ENCODE measurements around the gene NCLN. TPM values are rescaled to one million over a fixed set of nuclear protein-coding genes. Genes with fewer than 3 reads are reported as not detected.
"Not testable (repeated sequence)": the region's sequence is repeated elsewhere in the genome, so short reads cannot be mapped to it uniquely, and the experiment has no call there.

Gene NCLN
- total RNA-seq, 1 donor from 2014 or later, result 12.2 TPM

- no peak for DNase-seq (ENCODE audit: low spot score)
- peaks cover 6% of the 10 kb centered on the region for H3K27me3 Mint-ChIP-seq (ENCODE audit: insufficient read depth, low read depth)
- no peaks in the 10 kb centered on the region for H3K9me3 ChIP-seq (ENCODE audit: low read depth)
- no peak overlapping the region for H3K4me2 ChIP-seq
- H3K4me1 ChIP-seq, result no peaks in the 10 kb centered on the region
- H3K36me3 ChIP-seq, result no peaks in the 10 kb centered on the region
- peaks cover 5% of the 10 kb centered on the region for H3K4me1 Mint-ChIP-seq
- H3K9ac ChIP-seq, result no peak overlapping the region
- H3K9me3 Mint-ChIP-seq, result no peaks in the 10 kb centered on the region
- no peaks in the 10 kb centered on the region for H3K36me3 Mint-ChIP-seq
- H2AFZ ChIP-seq (replicated peaks), result no peak overlapping the region
- no peaks in the 10 kb centered on the region for H3F3A ChIP-seq (ENCODE audit: low read depth)
- no peak overlapping the region for H3K27ac ChIP-seq
- no peaks in the 10 kb centered on the region for H4K20me1 ChIP-seq (ENCODE audit: low read depth)
- no peaks in the 10 kb centered on the region for H3K27me3 ChIP-seq
- TF ChIP-seq CTCF (IDR thresholded peaks at IDR 0.05), result no peak
- no peak for TF ChIP-seq EZH2phosphoT487 (IDR thresholded peaks at IDR 0.05)
- no peak for TF ChIP-seq EZH2 (IDR thresholded peaks at IDR 0.05)
- H3K4me3 ChIP-seq, result no peak overlapping the region
- H3K79me2 ChIP-seq (ENCODE audit: low read depth), result no peaks in the 10 kb centered on the region
- H3K27ac Mint-ChIP-seq, result no peak overlapping the region
- H3K4me3 Mint-ChIP-seq, result peak overlapping the region; percentile 8
Observed at GRCh38 chr19:3216874-3217273, 31.1 kb downstream of the NCLN start.

GRCh38 chr19:3220576-3220975 lies 34.8 kb downstream of the NCLN start:
- H2AFZ ChIP-seq (replicated peaks), result no peak overlapping the region
- H3K27ac Mint-ChIP-seq, result no peak overlapping the region
- no peak overlapping the region for H3K9ac ChIP-seq
- no peaks in the 10 kb centered on the region for H3K9me3 ChIP-seq (ENCODE audit: low read depth)
- no peak for TF ChIP-seq EZH2 (IDR thresholded peaks at IDR 0.05)
- no peak for TF ChIP-seq CTCF (IDR thresholded peaks at IDR 0.05)
- TF ChIP-seq EZH2phosphoT487 (IDR thresholded peaks at IDR 0.05), result no peak
- DNase-seq (ENCODE audit: low spot score), result no peak
- peaks cover 5% of the 10 kb centered on the region for H3K4me1 Mint-ChIP-seq
- H3K27me3 Mint-ChIP-seq (ENCODE audit: insufficient read depth, low read depth), result peaks cover 3% of the 10 kb centered on the region
- no peaks in the 10 kb centered on the region for H3K9me3 Mint-ChIP-seq
- H3K4me2 ChIP-seq, result no peak overlapping the region
- H3K4me3 Mint-ChIP-seq, result peak overlapping the region; percentile 18
- peaks cover 4% of the 10 kb centered on the region for H3K27me3 ChIP-seq
- H3K79me2 ChIP-seq (ENCODE audit: low read depth), result no peaks in the 10 kb centered on the region
- peaks cover 4% of the 10 kb centered on the region for H3F3A ChIP-seq (ENCODE audit: low read depth)
- H3K4me3 ChIP-seq, result no peak overlapping the region
- H3K4me1 ChIP-seq, result no peaks in the 10 kb centered on the region
- peaks cover 2% of the 10 kb centered on the region for H4K20me1 ChIP-seq (ENCODE audit: low read depth)
- no peaks in the 10 kb centered on the region for H3K36me3 Mint-ChIP-seq
- no peak overlapping the region for H3K27ac ChIP-seq
- H3K36me3 ChIP-seq, result no peaks in the 10 kb centered on the region

- not testable (repeated sequence) for H2AFZ ChIP-seq (replicated peaks); H3F3A ChIP-seq (ENCODE audit: low read depth); H3K27me3 Mint-ChIP-seq (ENCODE audit: insufficient read depth, low read depth); H3K36me3 ChIP-seq; H3K27ac ChIP-seq; H3K9me3 Mint-ChIP-seq; H3K9ac ChIP-seq; H3K4me1 Mint-ChIP-seq; H3K4me3 Mint-ChIP-seq; H3K27me3 ChIP-seq; DNase-seq (ENCODE audit: low spot score); H3K9me3 ChIP-seq (ENCODE audit: low read depth); H3K4me2 ChIP-seq; H3K4me3 ChIP-seq; H3K79me2 ChIP-seq (ENCODE audit: low read depth); H3K36me3 Mint-ChIP-seq; H3K27ac Mint-ChIP-seq; H3K4me1 ChIP-seq
- peaks cover 11% of the 10 kb centered on the region for H4K20me1 ChIP-seq (ENCODE audit: low read depth)
Observed at GRCh38 chr19:3221576-3221975, 35.8 kb downstream of the NCLN start.

GRCh38 chr19:3222709-3223108 lies 37.0 kb downstream of the NCLN start:
- peak overlapping the region; percentile 25 for H3K4me3 Mint-ChIP-seq
- no peaks in the 10 kb centered on the region for H3K36me3 Mint-ChIP-seq
- no peak for DNase-seq (ENCODE audit: low spot score)
- H3K4me3 ChIP-seq, result no peak overlapping the region
- no peak for TF ChIP-seq EZH2phosphoT487 (IDR thresholded peaks at IDR 0.05)
- no peak for TF ChIP-seq CTCF (IDR thresholded peaks at IDR 0.05)
- no peak for TF ChIP-seq EZH2 (IDR thresholded peaks at IDR 0.05)
- no peak overlapping the region for H2AFZ ChIP-seq (replicated peaks)
- peaks cover 4% of the 10 kb centered on the region for H3K79me2 ChIP-seq (ENCODE audit: low read depth)
- H3F3A ChIP-seq (ENCODE audit: low read depth), result peaks cover 15% of the 10 kb centered on the region
- H3K27me3 Mint-ChIP-seq (ENCODE audit: insufficient read depth, low read depth), result no peaks in the 10 kb centered on the region
- H3K4me1 Mint-ChIP-seq, result peaks cover 17% of the 10 kb centered on the region
- H3K9ac ChIP-seq, result no peak overlapping the region
- no peaks in the 10 kb centered on the region for H3K9me3 Mint-ChIP-seq
- no peak overlapping the region for H3K27ac ChIP-seq
- H3K4me2 ChIP-seq, result no peak overlapping the region
- no peaks in the 10 kb centered on the region for H3K36me3 ChIP-seq
- no peaks in the 10 kb centered on the region for H3K9me3 ChIP-seq (ENCODE audit: low read depth)
- peaks cover 21% of the 10 kb centered on the region for H4K20me1 ChIP-seq (ENCODE audit: low read depth)
- no peak overlapping the region for H3K27ac Mint-ChIP-seq
- peaks cover 4% of the 10 kb centered on the region for H3K27me3 ChIP-seq
- H3K4me1 ChIP-seq, result peaks cover under 1% of the 10 kb centered on the region

Measured in neural progenitor cell (in vitro differentiated cells).